GM18867 (cell line): ENCODE measurements around the gene SCARF2.

Source experiments
- ATAC-seq: cut with Tn5 transposase; IDR thresholded peaks from one replicate; pipeline ENCODE4 v1.9.1; 2021; ENCODE audit warnings: mild to moderate bottlenecking, moderate library complexity; ENCODE audit not compliant: unreplicated experiment

Gene SCARF2

DNA sequence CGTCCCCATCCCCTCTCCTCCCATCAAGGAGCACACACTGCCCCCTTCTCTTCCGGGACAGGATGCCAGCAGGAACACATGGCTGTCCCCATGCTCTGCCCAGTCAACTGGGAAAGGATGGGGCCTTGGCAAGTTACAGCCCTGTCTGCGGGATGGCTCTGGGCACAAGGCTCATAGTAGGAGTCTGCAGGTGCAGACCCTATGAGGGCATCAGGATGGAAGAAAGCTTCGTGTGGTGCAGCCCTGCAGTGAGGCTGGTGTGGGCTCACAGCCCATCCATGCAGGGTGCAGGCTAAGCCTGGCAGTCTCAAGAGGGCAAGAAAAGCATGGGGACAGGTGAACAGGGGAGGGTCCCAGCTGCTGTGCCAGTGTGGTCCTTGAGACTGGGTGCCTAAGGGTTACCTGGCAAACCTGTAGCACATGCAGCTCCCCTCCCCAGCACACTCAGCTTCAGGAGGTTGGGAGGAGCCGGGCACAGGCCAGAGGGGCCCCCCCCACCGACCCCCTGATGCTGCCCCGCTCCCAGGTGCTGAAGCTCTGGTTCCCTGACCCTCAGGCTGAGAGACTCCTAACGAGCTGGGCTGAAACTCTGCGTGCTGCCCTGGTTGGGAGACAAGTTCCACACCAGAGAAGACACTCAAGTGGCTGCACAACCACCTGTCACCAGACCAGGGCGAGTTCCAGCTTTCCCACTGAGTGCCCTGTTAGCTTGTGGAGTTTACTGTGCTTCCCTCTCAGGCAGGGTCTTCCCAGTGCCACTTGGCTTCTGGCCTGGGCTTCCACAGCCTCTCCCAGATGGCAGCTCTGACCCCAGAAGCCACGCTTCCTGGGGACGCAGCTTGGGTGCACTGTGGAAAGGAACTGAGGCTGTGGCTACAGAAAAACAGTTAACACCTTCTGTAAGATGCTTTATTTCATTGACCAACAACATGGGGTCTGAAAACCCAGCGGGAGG is 3.3 kb upstream of the SCARF2 start:
- ATAC-seq, result no peak

DNA sequence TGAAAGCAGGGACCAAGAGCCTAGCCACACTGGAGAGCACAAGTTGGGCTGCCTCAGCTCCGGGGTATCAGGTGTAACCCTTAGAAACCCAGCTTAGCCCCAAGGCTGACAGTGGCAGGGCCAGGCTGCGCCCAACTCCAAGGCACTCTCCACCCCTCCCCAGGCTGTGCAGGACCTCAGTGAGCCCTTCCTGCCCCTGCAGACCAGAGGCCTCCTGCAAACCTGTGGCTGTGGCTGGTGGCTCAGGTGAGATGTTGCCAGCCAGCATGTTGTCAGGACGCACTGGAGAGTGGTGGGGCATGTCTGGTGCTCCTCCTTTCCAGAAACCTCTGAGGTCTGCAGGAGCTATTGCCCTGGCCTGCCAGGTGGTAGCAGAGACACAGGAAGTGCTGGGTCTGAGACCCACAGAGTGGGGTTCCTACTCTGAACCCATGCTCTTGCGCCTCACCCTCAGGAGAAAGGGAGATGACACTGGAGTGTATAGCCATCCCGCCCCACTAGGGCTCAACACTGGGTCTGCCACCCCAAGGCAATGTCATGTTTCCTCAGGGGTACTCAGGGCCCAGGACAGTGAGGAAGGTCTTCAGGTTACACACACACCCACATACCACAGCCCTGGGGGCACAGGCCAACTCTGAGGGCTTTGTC is 2.4 kb upstream of the SCARF2 start:
- ATAC-seq, result no peak

DNA sequence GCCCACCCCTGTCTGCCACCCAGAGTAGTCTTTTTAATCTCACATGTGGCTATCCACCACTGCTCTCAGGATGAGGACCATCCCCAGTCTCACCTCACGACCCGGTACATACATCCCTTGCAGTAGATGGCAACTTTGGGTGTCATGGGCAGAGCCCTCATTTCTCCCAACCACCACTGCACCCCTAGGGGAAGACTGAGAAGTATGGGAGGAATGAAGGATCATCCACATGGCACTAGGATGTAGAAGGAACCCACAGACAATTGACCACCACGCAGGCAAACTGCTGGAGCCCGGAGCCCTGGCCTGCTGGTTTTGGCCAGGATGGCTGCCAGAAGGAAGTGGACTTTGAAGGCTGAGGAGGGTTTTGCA is 1.9 kb upstream of the SCARF2 start:
- ATAC-seq, result no peak

DNA sequence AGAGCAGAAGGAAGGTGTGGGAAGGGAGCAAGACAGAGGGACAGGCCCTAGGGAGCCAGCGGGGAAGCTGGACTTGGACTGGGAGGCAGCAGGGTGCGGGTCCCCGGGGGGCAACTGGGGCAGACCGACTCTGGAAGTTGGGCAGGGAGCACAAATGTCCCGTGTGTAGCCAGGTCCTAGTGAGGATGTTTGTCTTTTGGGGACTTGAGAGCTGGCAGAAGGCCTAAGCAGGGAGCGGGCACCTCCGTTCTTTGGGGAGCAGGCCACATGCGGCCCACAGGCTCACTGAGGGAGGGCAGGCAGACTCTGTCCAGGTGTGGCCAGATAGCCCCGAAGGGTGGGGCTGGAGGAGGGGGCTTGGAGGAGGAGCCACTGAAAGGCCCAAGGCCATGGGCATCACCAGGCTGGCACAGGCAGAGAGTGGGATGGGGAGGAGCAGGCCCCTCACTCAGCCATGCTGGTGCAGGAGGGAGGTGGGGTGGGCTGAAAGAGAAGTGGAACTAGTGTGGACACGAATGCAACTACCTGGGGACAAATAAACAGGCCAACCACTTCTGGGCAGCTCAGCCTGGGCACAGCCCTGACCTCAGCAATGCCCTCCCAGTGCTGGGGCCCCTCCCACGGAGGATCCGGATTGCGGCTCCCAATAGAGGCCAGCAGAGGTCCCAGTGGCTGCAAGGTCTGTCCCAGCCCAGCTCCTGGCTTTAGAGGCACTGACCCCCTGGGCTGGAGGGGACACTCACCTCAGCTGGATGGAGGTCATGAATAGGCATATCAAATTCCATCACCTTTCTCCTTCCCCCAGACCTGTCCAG is 1.3 kb upstream of the SCARF2 start:
- ATAC-seq, result no peak

DNA sequence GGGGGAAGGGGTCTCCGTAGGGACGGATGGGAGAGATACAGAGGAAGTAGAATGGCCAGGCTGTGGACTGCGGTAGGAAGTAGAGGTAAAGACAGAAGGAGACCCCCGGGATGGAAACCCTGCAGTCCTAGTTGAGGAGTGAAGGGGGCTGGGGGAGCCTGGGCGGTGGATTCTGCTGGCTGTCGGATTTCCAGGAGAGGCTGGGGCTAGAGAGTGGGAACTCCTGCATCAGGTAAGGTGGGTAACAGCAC is 727 bp upstream of the SCARF2 start:
- ATAC-seq, result no peak

DNA sequence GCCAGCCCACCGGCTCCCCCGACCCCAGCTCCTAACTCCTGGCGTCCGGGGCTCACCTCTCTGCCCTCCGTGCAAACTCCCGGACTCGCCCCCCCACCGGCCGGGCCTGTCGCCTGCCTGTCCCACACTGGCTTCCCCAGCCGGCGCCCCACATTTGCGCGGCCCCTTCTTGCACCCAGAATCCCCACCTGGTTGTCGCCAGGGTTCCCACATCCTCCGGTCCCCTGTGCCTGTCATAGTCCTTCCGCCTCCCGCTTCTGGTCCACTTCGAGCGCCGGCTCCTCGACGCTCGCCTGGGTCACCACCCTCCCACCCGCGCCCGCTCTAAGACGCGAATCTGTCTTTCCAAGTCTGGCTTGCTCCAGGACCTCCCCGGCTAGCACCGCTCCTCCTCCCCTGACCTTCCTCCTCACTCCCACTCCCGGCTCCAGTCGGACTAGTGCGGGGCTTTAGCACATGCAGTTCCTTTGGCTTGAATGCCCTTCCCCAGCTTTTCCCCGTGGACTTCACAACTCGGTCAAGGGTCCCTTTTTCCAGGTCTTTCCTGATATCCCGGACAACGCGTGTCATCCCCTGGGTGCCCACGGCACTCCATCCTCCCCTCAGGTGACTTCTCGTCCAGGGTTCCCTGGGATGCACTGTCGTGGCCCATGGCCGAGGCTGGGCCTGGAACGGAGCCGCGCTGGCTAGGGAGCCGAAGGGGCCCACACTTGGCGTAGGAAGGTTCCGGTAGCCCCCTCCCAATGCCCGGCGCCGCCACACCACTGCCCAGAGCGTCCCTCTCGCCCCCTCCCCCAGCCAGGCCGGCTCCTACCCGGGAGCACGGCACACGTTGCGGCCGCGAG is 635 bp downstream of the SCARF2 start:
- ATAC-seq, result no peak

DNA sequence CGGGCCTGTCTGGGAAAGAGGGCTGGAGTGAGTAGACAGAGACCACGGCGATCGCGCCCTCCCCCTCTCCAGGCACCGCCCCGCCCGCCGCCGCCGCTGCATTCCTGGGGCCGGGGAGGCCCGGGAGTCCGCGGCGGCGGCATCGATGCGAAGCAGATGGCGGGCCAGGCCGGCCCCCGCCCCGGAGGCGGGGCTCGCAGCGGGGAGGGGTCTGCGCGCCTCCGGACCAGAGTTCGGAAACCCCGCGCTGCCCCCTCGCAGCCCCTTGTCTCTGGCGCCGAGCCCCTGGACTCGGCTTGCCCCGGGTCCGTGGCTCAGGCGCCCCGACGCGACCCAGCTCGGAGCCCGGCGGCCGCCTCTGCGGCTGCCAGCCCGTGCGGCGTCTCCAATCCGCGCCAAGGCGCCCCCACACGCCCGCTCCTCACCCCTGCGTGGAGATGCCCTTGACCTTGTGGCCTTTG is 1.3 kb downstream of the SCARF2 start:
- no peak for ATAC-seq

DNA sequence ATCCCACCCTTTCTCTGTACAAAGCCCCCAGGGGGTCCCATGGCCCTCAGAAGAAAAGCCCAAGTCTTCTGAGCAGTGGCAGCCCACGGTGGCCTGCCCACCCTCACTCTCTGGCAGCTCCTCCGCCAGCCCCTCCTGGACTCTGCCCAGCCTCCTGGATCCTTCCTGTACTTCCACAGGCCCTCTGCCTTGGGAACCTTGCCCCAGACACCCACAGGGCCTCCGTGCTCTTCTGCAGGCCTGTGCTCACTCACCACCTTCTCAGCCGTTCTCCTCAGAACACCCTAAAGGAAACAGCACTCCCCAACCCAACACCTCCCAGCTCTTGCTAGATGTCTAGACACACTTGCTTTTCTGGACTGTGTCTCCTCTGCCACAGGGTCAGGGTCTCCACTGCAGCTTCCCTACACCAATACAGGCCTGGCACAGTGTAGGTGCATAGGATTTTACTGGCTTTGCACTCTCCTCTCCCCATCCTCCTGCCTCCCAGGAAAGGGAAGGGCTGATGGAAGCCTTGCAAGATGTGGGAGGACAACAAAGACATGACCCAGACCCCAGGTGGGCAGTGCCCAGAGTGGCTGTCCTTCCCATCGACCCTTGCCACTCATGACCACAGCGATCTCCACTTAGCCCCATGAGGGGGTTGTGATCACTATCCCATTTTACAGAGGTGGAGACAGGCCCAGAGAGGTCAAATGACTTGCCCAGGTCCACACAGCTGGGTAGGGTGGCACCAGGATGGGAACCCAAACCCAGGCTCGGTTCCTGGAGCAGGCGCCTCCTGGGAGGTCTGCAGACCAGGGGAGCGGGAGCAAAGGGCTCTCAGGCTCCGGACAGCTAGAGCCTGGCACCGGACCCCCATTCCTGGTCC is 2.0 kb downstream of the SCARF2 start:
- no peak for ATAC-seq

DNA sequence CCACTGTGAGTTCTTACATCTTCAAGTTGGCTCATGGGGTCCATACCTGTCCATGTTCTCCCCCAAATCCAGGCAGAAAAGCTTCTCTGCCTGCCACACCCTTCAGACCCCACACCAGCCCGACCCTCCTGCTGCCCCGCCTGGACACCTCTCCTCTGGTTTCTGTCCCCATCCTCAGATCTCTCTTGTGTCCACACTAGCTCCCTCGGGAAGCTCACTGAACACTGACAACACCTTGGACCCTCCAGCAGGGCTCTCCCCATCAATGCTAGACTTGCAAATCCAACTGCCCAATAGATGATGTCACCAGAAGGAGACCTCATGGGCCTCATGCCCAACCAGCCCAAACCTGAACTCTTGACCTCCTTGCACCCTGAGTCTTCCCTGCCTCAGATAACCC is 2.9 kb downstream of the SCARF2 start:
- ATAC-seq, result no peak

DNA sequence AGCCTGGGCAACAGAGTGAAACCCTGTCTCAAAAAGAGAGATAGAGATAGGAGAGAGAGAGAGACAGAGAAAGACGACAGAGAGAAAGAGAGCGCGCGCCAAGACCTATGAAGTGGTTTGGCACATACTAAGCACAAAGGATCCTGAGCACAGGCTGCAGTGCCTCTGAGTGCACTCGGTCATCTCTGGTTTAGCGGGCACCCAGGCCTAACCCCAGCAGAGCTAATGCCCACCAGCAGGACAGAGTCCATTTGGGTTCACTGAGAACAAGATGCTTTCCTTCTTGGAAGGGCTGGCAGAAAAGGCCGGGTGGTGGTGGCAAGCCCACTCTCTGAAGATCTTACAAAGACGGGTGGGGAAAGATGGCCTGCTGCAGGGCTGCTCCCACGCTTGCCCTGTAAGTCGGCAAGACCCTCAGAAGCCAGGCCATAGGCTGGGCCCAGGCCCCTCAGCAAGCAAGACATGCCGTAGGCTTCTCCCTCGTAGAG is 3.3 kb downstream of the SCARF2 start:
- no peak for ATAC-seq

DNA sequence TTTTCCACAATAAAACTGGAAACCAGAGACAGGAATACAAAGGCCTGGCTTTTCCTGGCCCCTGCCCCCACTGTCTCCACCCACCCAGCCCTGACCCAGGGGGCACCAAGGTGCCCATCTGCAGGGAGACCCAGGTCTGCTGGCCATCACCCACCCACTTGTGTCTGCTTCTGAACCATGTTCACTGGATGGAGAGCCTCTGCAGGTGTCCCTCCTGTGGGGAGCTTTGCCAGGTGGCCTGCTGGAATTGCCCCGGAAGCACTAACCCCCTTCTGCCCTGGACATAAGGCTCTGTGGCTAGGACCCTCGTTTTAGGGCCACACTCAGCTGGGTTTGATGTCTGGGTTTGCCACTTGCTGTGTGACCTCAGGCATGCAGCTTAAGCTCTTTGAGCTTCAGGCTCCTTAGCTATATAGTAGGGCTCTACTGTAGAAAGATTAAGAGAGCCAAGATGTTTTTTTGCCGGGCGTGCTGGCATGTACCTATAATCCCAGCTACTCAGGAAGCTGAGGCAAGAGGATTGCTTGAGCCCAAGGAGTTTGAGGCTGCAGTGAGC is 3.9 kb downstream of the SCARF2 start:
- ATAC-seq, result no peak

DNA sequence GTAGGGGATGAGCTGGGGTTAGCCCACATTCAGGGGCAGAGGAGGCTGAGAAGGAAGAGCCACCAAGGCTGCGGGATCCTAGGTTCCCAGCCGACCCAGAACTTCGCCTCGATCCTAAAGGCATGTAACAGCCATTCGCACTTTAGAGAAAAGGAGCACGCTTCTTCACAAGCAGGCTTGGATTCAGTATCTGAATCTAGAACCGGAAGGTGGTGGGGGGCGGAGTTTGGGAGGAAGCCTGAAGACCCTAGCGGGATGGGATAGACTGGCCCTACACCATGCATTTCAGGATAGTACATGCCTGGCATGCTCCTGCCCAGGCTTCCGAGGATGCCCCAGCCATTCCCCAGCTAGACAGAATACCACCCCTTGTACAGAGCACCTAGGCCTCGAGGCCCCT is 4.4 kb downstream of the SCARF2 start:
- ATAC-seq, result no peak

DNA sequence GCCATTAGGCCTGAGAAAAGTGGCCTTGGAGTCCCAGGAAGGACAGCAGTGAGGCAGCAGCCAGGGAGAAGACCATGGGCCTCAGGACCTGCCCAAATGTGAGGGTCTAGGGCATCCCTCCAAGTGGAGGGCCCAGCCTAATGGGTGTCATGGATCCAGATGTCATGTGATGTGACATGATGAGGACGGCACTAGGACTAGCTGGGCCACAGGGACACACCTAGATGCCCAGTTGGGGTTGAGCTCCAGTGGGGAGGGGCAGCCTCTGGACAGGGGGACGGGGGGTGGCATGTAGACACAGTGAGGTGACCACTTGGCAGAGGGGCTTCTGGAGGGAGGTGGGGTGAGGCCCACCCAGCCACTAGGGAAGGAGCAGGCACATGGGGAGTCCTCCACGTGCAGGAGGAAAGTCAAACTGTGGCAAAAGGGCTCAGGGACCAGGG is 5.4 kb downstream of the SCARF2 start:
- no peak for ATAC-seq

DNA sequence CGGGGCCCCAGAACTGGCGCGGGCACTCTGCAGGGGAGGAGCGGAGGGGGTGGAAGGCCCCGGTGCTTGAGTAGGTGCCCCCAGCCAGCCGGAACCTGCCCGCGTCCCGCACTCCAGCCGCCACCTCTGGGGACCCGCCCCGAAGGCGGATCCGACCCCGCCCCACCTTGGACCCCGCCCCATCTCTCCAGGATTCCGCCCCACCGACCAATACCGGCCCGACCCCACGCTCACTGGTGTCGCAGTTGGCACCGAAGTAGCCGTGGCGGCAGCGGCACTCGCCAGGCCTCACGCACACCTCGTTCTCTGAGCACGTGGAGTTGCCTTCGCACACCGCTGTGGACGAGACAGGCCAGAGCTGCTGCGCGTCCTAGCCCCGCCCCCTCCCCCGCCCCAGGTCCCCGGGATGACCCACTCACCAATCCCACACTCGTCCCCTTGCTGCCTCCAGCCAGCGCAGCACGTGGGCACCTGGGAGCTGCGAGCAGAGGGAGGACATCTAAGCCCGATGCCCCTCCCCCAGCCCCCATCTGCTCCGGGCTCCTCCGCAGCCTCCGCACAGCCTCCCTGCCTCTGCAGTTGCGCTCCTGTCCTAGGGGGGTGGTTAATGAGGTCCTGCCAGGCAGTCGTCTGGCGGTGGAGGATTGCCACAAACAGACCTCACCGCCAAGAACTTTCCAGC is 6.0 kb downstream of the SCARF2 start:
- ATAC-seq, result no peak

DNA sequence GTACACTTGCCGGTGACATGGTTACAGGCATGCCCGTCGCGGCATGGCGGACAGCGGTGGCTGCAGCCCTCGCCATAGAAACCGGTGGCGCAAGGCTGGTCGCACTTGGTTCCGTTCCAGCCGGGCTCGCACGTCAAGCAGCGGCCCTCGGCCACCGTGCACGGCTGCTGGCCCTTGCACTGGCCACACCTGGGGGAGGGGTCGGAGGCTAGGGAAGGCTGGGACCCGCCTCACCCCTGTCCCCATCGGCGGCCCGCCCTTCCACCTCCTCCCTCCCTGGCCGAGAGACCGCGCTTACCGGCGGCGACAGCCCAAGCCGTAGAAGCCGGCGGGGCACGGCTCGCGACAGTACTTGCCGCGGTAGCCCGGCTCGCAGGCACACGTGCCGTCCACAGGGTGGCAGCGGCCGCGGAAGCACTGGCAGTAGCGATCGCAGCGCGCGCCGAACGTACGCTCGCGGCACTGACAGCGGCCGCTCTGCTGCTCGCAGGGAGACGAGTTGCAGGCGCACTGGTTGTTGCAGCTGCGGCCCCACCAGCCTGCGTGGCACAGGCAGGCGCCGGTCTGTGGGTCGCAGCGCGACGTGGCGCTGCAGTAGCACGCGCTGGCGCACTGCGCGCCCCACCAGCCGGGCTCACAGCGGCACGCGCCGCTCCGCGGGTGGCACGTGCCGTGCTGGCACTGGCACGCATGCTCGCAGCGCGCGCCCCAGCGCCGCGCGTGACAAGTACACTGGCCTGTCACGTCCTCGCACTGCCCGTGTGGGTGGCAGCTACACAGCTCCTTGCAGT is 6.7 kb downstream of the SCARF2 start:
- no peak for ATAC-seq

DNA sequence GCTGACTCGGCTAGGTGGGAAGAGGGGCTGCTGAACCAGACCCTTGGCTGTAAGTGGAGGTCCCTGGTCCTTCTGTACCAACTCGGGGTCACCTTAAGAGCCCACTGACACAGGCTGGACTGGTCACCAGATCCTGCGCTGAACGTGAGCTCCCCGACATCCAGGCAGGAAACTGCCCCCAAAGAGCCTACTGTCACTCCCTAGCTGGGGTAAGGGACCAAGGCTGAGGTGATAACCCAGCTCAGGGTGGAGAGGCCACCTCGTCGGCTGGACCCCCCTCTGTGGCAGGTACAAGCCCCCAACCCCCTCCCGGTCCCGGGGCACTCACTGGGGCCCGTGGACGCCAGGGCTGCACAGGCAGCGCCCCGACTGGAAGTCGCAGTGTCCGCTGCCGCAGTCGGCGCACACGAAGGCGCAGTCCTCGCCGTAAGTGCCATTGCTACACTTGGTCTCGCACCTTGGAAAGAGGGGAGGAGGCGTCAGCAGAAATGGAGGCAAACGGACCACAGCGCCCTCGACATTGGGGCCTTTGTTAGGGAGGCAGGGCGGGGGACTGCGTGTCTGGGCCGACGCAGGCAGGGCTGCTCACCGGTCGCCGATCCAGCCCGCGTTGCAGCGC is 7.4 kb downstream of the SCARF2 start:
- no peak for ATAC-seq

DNA sequence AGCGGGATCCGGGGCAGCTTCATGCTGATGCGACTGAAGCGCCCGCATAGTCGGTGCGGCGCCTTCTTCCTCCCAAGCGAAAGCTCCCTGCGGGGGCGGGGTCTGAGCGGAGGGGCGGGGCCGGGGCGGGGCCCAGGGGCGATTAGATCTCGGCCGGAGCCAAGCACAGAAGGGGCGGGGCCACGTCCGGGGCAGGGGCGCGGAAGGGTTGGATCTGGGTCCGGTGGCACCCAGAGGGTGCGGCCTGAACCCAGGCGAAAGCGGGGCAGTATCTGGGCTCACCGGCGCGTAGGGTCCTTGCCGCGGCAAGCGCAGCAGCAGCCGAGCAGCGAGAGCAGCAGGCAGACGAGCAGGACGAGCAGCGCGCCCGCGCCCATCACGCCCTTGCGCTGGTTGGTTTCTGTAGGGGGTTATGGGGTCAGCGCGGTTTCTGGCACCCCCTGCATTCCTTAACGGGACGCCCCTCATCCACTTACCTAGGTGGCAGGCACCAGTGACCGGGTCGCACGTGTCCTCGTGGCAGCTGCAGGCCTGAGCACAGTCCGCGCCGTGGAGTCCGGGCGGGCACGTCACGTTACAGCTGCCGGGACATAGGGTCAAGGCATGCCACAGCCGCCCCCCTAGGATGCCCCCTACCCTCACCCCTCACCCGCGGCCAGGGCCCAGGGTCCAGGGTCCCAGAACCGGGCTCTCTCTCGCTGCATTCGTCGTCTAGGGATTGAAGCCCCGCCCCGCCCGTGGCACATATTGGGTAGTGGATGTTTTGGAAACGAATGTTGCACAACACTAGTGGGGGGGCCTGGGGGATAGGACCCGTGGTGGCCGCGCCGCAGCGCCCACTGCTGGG is 8.1 kb downstream of the SCARF2 start:
- no peak for ATAC-seq
